GM10266 (cell line): Measurements from ENCODE around the gene HSPA1B.

Experiments
- DNase-seq: peaks from one replicate; pipeline ENCODE4 v3.0.0; 2012; ENCODE audit errors: extremely low spot score
- CTCF ChIP-seq: IDR thresholded peaks from 2 replicates; pipeline ENCODE4 v1.5.1; 2012; ENCODE audit warnings: mild to moderate bottlenecking, low read depth; ENCODE audit not compliant: control insufficient read depth, insufficient read depth; ENCODE audit errors: missing control alignments

Gene HSPA1B

DNA sequence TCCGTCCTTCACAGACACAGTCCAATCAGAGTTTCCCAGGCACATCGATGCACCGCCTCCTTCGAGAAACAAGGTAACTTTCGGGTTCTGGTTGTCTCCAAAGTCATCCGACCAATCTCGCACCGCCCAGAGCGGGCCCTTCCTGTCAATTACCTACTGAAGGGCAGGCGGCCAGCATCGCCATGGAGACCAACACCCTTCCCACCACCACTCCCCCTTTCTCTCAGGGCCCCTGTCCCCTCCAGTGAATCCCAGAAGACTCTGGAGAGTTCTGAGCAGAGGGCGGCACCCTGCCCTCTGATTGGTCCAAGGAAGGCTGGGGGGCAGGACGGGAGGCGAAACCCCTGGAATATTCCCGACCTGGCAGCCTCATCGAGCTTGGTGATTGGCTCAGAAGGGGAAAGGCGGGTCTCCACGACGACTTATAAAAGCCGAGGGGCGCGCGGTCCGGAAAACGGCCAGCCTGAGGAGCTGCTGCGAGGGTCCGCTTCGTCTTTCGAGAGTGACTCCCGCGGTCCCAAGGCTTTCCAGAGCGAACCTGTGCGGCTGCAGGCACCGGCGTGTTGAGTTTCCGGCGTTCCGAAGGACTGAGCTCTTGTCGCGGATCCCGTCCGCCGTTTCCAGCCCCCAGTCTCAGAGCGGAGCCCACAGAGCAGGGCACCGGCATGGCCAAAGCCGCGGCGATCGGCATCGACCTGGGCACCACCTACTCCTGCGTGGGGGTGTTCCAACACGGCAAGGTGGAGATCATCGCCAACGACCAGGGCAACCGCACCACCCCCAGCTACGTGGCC is at the start of gene HSPA1B:
TSS of gene HSPA1B (plus strand) at position 453 of the 794 bp plus-strand sequence. CDS start at position 666, 213 bp downstream.
- TF ChIP-seq CTCF = no peak
- DNase-seq = peak; percentile 94

- TF ChIP-seq CTCF = no peak
These were observed 49.3 kb upstream of the HSPA1B start for GRCh38 chr6:31778193-31778592.

DNA sequence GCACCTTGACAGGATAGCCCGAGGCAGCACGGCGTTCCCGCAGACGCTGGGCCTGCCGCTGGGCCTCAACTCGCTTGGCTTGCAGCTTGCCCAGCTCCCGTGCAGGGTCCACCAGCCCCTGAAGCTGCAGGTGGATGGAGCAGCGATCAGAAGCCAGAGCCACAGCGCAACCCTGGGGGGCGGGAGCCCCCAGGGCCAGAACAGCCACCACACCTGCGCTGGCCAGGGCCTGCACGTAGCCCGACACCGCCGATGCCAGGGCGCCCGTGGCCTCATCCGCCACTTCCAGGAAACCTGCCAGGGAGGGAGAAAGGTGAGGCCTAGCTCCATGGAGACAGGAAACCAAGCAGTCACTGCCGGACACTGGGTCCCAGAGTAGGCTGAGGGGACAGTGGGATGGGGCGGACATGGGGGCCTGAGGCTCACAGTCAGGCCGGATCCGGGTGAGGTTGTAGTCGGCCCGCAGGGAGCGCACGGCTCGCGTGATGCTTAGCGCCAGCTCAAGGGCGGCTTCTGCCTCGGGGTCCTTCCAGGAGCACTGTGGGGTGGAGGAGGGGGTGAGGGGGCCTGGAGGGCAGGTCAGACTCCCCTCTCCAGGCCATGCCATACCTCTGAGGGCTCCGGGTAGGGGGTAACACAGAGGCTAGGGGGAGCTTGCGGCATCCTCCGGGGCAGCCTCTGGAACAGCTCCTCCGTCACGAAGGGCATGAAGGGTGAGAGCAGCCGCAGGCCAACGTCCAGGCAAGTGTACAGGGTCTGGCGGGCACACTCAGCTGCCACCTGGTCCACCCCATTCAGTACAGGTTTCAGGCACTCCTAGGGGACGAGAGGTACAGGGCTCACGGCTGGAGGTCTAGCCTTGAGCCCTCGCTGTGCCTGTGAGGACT is 48.3 kb upstream of the HSPA1B start:
- no peak for TF ChIP-seq CTCF
- DNase-seq = no peak

More at GRCh38 chr6:31778193-31778592, 49.3 kb upstream of the HSPA1B start:
- DNase-seq = no peak

DNA sequence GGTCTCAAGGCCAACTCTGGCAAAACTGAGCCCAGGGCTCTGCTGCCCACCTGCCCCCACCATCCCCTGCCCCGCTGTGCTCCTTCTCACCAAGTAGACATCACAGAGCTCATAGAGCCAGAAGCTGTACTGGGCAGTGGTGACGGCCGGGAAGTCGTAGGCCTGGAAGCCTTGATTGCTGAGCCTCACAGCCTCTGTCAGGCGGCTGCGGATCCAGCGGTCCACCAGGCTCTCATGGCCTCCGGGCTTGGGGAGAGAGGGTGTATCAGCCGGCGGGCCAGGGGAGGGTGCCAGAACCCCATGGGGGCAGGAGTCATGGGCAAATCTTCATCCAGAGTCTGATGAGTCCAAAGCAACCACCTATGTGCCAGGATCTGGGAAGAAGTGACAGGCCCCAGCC is 47.6 kb upstream of the HSPA1B start:
- DNase-seq = no peak

GRCh38 chr6:31780507-31781243 is 46.9 kb upstream of the HSPA1B start:
- no peak for DNase-seq
- no peak for TF ChIP-seq CTCF

More for the DNA sequence above, 47.6 kb upstream of the HSPA1B start:
- TF ChIP-seq CTCF = no peak

- no peak for TF ChIP-seq CTCF
- no peak for DNase-seq
These were observed 46.1 kb upstream of the HSPA1B start for GRCh38 chr6:31781244-31782125.
